ENCODE measurements around the gene LRIG2. TPM values are rescaled to one million over a fixed set of nuclear protein-coding genes. Genes with fewer than 3 reads are reported as not detected.
A peak's percentile ranks its signal among the peaks of the same experiment; 100 is the strongest.

Gene LRIG2
- total and polyA plus RNA-seq, 2 of the 13 experiments (the other 11 are each of a cell fraction or from before 2014, with no cell fraction given), result 8.1 to 12.2 TPM

DNA sequence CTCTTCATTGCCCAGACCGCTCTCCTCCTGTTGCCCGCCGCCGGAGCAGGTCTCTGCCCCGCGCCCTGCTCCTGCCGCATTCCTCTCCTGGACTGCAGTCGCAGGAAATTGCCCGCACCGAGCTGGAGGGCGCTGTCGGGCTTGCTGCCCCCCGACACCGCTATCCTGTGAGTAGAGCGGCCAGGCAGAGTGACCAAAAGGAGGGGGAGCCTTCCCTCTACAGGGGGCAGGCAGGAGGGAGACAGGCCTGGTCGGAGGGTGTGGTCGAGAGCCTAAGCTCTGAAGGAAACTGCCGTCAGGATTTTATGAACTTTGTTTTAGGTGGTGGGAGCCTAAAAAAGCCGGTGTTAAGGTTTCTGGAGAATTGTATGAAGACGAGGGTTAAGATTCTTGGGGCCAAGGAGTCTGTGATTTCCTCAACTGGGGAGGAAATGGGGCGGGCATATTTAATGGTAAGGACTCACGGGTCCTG, 517 bp downstream of the LRIG2 start (continued):
- TF ChIP-seq, protein P1, sequence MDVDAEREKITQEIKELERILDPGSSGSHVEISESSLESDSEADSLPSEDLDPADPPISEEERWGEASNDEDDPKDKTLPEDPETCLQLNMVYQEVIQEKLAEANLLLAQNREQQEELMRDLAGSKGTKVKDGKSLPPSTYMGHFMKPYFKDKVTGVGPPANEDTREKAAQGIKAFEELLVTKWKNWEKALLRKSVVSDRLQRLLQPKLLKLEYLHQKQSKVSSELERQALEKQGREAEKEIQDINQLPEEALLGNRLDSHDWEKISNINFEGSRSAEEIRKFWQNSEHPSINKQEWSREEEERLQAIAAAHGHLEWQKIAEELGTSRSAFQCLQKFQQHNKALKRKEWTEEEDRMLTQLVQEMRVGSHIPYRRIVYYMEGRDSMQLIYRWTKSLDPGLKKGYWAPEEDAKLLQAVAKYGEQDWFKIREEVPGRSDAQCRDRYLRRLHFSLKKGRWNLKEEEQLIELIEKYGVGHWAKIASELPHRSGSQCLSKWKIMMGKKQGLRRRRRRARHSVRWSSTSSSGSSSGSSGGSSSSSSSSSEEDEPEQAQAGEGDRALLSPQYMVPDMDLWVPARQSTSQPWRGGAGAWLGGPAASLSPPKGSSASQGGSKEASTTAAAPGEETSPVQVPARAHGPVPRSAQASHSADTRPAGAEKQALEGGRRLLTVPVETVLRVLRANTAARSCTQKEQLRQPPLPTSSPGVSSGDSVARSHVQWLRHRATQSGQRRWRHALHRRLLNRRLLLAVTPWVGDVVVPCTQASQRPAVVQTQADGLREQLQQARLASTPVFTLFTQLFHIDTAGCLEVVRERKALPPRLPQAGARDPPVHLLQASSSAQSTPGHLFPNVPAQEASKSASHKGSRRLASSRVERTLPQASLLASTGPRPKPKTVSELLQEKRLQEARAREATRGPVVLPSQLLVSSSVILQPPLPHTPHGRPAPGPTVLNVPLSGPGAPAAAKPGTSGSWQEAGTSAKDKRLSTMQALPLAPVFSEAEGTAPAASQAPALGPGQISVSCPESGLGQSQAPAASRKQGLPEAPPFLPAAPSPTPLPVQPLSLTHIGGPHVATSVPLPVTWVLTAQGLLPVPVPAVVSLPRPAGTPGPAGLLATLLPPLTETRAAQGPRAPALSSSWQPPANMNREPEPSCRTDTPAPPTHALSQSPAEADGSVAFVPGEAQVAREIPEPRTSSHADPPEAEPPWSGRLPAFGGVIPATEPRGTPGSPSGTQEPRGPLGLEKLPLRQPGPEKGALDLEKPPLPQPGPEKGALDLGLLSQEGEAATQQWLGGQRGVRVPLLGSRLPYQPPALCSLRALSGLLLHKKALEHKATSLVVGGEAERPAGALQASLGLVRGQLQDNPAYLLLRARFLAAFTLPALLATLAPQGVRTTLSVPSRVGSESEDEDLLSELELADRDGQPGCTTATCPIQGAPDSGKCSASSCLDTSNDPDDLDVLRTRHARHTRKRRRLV (CRISPR knock-in tag; IDR thresholded peaks at IDR 0.05), result no peak
- no peak for TF ChIP-seq SMYD3 (CRISPR knock-in tag; IDR thresholded peaks at IDR 0.05)
- no peak for TF ChIP-seq ZNF709 (CRISPR knock-in tag; IDR thresholded peaks at IDR 0.05)
- TF ChIP-seq ZNF780A (CRISPR knock-in tag; IDR thresholded peaks at IDR 0.05), result no peak
- no peak for TF ChIP-seq HNRNPUL1 (IDR thresholded peaks at IDR 0.05; ENCODE audit: low read depth, low read length)
- no peak for TF ChIP-seq ZNF652 (CRISPR knock-in tag; IDR thresholded peaks at IDR 0.05; ENCODE audit: borderline replicate concordance, low read depth)
- no peak for TF ChIP-seq CREB1 (IDR thresholded peaks at IDR 0.05)
- TF ChIP-seq CREB1 (CRISPR knock-in tag; IDR thresholded peaks at IDR 0.05), result no peak
- no peak for TF ChIP-seq XRCC5 (optimal IDR thresholded peaks at IDR 0.05; ENCODE audit: low read length)
- no peak for TF ChIP-seq SP140L (CRISPR knock-in tag; IDR thresholded peaks at IDR 0.05; ENCODE audit: borderline replicate concordance)
- no peak for TF ChIP-seq ZNF879 (CRISPR knock-in tag; IDR thresholded peaks at IDR 0.05)
- TF ChIP-seq AKAP8 (CRISPR knock-in tag; IDR thresholded peaks at IDR 0.05), result no peak; the same call in 1 of the 2 replicates
- TF ChIP-seq, protein P2, sequence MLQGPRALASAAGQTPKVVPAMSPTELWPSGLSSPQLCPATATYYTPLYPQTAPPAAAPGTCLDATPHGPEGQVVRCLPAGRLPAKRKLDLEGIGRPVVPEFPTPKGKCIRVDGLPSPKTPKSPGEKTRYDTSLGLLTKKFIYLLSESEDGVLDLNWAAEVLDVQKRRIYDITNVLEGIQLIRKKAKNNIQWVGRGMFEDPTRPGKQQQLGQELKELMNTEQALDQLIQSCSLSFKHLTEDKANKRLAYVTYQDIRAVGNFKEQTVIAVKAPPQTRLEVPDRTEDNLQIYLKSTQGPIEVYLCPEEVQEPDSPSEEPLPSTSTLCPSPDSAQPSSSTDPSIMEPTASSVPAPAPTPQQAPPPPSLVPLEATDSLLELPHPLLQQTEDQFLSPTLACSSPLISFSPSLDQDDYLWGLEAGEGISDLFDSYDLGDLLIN (CRISPR knock-in tag; IDR thresholded peaks at IDR 0.05; ENCODE audit: borderline replicate concordance), result 0 out of 2 replicates have a peak, but pooled peaks have one; percentile 5
- TF ChIP-seq HOXA9 (CRISPR knock-in tag; IDR thresholded peaks at IDR 0.05; ENCODE audit: borderline replicate concordance), result 0 out of 2 replicates have a peak, but pooled peaks have one; percentile 25
- TF ChIP-seq RBAK (CRISPR knock-in tag; IDR thresholded peaks at IDR 0.05), result no peak
- TF ChIP-seq ATAD3A (CRISPR knock-in tag; IDR thresholded peaks at IDR 0.05), result no peak
- TF ChIP-seq HHEX (CRISPR knock-in tag; IDR thresholded peaks at IDR 0.05), result no peak
- TF ChIP-seq MAFG (CRISPR knock-in tag; IDR thresholded peaks at IDR 0.05), result no peak
- TF ChIP-seq, protein P3, sequence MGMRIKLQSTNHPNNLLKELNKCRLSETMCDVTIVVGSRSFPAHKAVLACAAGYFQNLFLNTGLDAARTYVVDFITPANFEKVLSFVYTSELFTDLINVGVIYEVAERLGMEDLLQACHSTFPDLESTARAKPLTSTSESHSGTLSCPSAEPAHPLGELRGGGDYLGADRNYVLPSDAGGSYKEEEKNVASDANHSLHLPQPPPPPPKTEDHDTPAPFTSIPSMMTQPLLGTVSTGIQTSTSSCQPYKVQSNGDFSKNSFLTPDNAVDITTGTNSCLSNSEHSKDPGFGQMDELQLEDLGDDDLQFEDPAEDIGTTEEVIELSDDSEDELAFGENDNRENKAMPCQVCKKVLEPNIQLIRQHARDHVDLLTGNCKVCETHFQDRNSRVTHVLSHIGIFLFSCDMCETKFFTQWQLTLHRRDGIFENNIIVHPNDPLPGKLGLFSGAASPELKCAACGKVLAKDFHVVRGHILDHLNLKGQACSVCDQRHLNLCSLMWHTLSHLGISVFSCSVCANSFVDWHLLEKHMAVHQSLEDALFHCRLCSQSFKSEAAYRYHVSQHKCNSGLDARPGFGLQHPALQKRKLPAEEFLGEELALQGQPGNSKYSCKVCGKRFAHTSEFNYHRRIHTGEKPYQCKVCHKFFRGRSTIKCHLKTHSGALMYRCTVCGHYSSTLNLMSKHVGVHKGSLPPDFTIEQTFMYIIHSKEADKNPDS (CRISPR knock-in tag; IDR thresholded peaks at IDR 0.05), result no peak
- TF ChIP-seq, protein P4, sequence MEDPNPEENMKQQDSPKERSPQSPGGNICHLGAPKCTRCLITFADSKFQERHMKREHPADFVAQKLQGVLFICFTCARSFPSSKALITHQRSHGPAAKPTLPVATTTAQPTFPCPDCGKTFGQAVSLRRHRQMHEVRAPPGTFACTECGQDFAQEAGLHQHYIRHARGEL (CRISPR knock-in tag; IDR thresholded peaks at IDR 0.05), result no peak

All from HepG2 (cell line).